Measurements from ENCODE around the gene TAGLN2. TPM values are rescaled to one million over a fixed set of nuclear protein-coding genes. Genes with fewer than 3 reads are reported as not detected.

TAGLN2 gene
- total and polyA plus RNA-seq, 9 of the 15 experiments (the other 6 are each of a cell fraction or from before 2014, with no cell fraction given), result 192 to 683 (median 455) TPM

- TF ChIP-seq HNRNPUL1 (IDR thresholded peaks at IDR 0.05; ENCODE audit: low read length), result no peak
- no peak for TF ChIP-seq ETV6 (IDR thresholded peaks at IDR 0.05; ENCODE audit: borderline replicate concordance in 1 of 2, low read depth in 2 of 2, low read length in 1 of 2)
- no peak for TF ChIP-seq ETV6 (CRISPR knock-in tag; IDR thresholded peaks at IDR 0.05; ENCODE audit: borderline replicate concordance)
- TF ChIP-seq ZC3H4 (CRISPR knock-in tag; IDR thresholded peaks at IDR 0.05; ENCODE audit: borderline replicate concordance), result no peak; the same call in 1 of the 2 replicates
- TF ChIP-seq FIP1L1 (IDR thresholded peaks at IDR 0.05; ENCODE audit: low read depth, low read length, poor library complexity, severe bottlenecking), result peak; percentile 83
- TF ChIP-seq SUPT5H (IDR thresholded peaks at IDR 0.05), result peak; percentile 9
- no peak for TF ChIP-seq HNRNPH1 (optimal IDR thresholded peaks at IDR 0.05; ENCODE audit: low read depth, low read length)
- TF ChIP-seq THAP12 (CRISPR knock-in tag; IDR thresholded peaks at IDR 0.05), result no peak
- TF ChIP-seq ZEB2 (IDR thresholded peaks at IDR 0.05), result peak; percentile 76
- no peak for TF ChIP-seq BHLHE40 (IDR thresholded peaks at IDR 0.05; ENCODE audit: low read length)
- no peak for TF ChIP-seq SFPQ (IDR thresholded peaks at IDR 0.05; ENCODE audit: low read depth, low read length)
- peak in 1 of 2 experiments; percentile 68; a peak in 2 of 4 replicates for TF ChIP-seq FOXK2 (conservative IDR thresholded peaks at IDR 0.05 in 1 of 2, IDR thresholded peaks at IDR 0.05 in 1 of 2; ENCODE audit: low read depth in 2 of 2)
- no peak for TF ChIP-seq BRD4 (IDR thresholded peaks at IDR 0.05)
- peak; percentile 50; the same call in 1 of the 2 replicates for TF ChIP-seq C11orf30 (IDR thresholded peaks at IDR 0.05; ENCODE audit: low read depth)
- TF ChIP-seq ILF3 (IDR thresholded peaks at IDR 0.05; ENCODE audit: borderline replicate concordance), result 0 out of 2 replicates have a peak, but pooled peaks have one; percentile 51
- peak; percentile 66; the same call in 1 of the 2 replicates for TF ChIP-seq ZNF395 (CRISPR knock-in tag; IDR thresholded peaks at IDR 0.05)
- peak; percentile 86 for TF ChIP-seq ATF7 (IDR thresholded peaks at IDR 0.05)
- TF ChIP-seq CCAR2 (IDR thresholded peaks at IDR 0.05; ENCODE audit: low read depth, low read length), result no peak
- no peak for TF ChIP-seq SMAD2 (IDR thresholded peaks at IDR 0.05; ENCODE audit: low read depth, low read length)
- peak; percentile 95 for TF ChIP-seq HNRNPL (IDR thresholded peaks at IDR 0.05; ENCODE audit: low read depth, low read length)
- TF ChIP-seq ZNF584 (CRISPR knock-in tag; IDR thresholded peaks at IDR 0.05; ENCODE audit: low read depth), result peak; percentile 6; the same call in 1 of the 2 replicates
Measured at GRCh38 chr1:159924025-159924790, 1.1 kb downstream of the TAGLN2 start (continued).
